Sigmoid colon (tissue), 7 donors: ENCODE data around the gene EFNA2. TPM values are rescaled to one million over a fixed set of nuclear protein-coding genes. Genes with fewer than 3 reads are reported as not detected.
"Not testable (repeated sequence)": the region's sequence is repeated elsewhere in the genome, so short reads cannot be mapped to it uniquely, and the experiment has no call there.

Experiments used
- DNase-seq: peaks from one replicate; pipeline ENCODE4 v3.0.0-alpha.2; 2019
- H3K27ac ChIP-seq, 4 donors: fragments of 200-600 bp; sonication (generic); one replicate each; pipeline ENCODE4 v1.5.1; 2016 to 2019; ENCODE audit warnings: mild to moderate bottlenecking in 1 of 4
- H3K27me3 ChIP-seq, 3 donors: fragments of 200-600 bp; sonication (generic); one replicate each; pipeline ENCODE4 v1.5.1; 2019; ENCODE audit warnings: mild to moderate bottlenecking in 1 of 3
- H3K36me3 ChIP-seq, 4 donors: fragments of 200-600 bp; sonication (generic); one replicate each; pipeline ENCODE4 v1.5.1; 2016 to 2019
- H3K4me1 ChIP-seq, 4 donors: fragments of 200-600 bp; sonication (generic); one replicate each; pipeline ENCODE4 v1.5.1; 2017 to 2019
- H3K4me3 ChIP-seq, 4 donors: fragments of 200-600 bp; sonication (generic); one replicate each; pipeline ENCODE4 v1.5.1; 2017 to 2019; ENCODE audit warnings: mild to moderate bottlenecking in 2 of 4, moderate library complexity in 1 of 4
- H3K9me3 ChIP-seq, 4 donors: fragments of 200-600 bp in 3 of 4; sonication (generic) in 3 of 4; one replicate each; pipeline versions ENCODE4 v1.5.1 to v1.6.1; 2013 to 2019
- CTCF ChIP-seq, 4 experiments: fragments of 450-650 bp in 3 of 4; fragments of 200-600 bp in 1 of 4; IDR thresholded peaks; one replicate each; pipeline ENCODE4 v1.5.1; 2016 to 2019; ENCODE audit warnings: antibody characterized with exemption in 4 of 4, mild to moderate bottlenecking in 3 of 4, moderate library complexity in 2 of 4
- EP300 ChIP-seq, 4 donors: sonication (generic); formaldehyde crosslinking; IDR thresholded peaks; one replicate each; pipeline ENCODE4 v1.6.1; 2017; ENCODE audit warnings: antibody characterized with exemption in 4 of 4
- POLR2A ChIP-seq, 2 donors: fragments of 450-650 bp; IDR thresholded peaks; one replicate each; pipeline ENCODE4 v1.6.1; 2016; ENCODE audit warnings: antibody characterized with exemption in 2 of 2, mild to moderate bottlenecking in 2 of 2, moderate library complexity in 2 of 2
- POLR2AphosphoS5 ChIP-seq, 4 donors: sonication (generic); formaldehyde crosslinking; IDR thresholded peaks; one replicate each; pipeline ENCODE4 v1.6.1; 2017; ENCODE audit warnings: antibody characterized with exemption in 4 of 4
- WGBS, 2 donors: extraction: QIAGEN DNeasy Blood & Tissue Kit; methylation state at CpG; one replicate each; pipeline ENCODE4 v1.1.7; 2013; 5-methylcytosine and 5-hydroxymethylcytosine counted together
- intact Hi-C: fragments of 100-400 bp; cut with DNase I; formaldehyde crosslinking; loops from one replicate; pipeline ENCODE4 v1.15.1; 2023
- polyA plus RNA-seq, 3 donors: library from polyadenylated mRNA; stranded (reverse); fragments of 200-250 nt; gene quantifications; one replicate each; pipeline ENCODE4 v1.2.3, GENCODE V29; 2013
- total RNA-seq, 4 donors: library from RNA; depleted of rRNA; stranded (reverse); fragments of >200 nt; gene quantifications; one replicate each; pipeline ENCODE4 v1.1.0, GENCODE V29; 2016
- donor health status: healthy with polysubstance abuse.
- donor health status: Bipolar disorder and iron deficiency.
- donor health status: healthy.

The EFNA2 gene
- total and polyA plus RNA-seq, 7 donors: 23.4 to 40.6 (median 25.2) TPM; not detected in 4

- no peak for DNase-seq
- no peak overlapping the region for H3K27ac ChIP-seq
- H3K27me3 ChIP-seq: no peaks in the 10 kb centered on the region
- 81 to 86% methylated on average over 36 of the region's 36 CpGs for WGBS, 2 donors
- no peak for TF ChIP-seq CTCF (IDR thresholded peaks at IDR 0.05)
- intact Hi-C loops: no loop called here
- H3K9me3 ChIP-seq: no peaks in the 10 kb centered on the region
- H3K36me3 ChIP-seq: no peaks in the 10 kb centered on the region
- H3K4me1 ChIP-seq: no peaks in the 10 kb centered on the region
- H3K4me3 ChIP-seq: no peak overlapping the region
Measured at GRCh38 chr19:1302533-1303239, 17.0 kb downstream of the EFNA2 start.

GRCh38 chr19:1304197-1304924, 18.7 kb downstream of the EFNA2 start:
- no peaks in the 10 kb centered on the region for H3K9me3 ChIP-seq
- no peaks in the 10 kb centered on the region for H3K36me3 ChIP-seq
- H3K27ac ChIP-seq: no peak overlapping the region
- no peaks in the 10 kb centered on the region for H3K4me1 ChIP-seq
- TF ChIP-seq POLR2A (IDR thresholded peaks at IDR 0.05) (no peak), EP300 (IDR thresholded peaks at IDR 0.05) (no peak), CTCF (IDR thresholded peaks at IDR 0.05) (no peak)
- intact Hi-C loops: no loop called here
- no peak overlapping the region for H3K4me3 ChIP-seq
- 46 to 79% methylated on average over 28 of the region's 28 CpGs for whole genome bisulfite sequencing, 2 donors
- no peak for DNase-seq
- H3K27me3 ChIP-seq: peaks cover 0 to 2% (median 0%) of the 10 kb centered on the region in 3 donors

- H3K4me1 ChIP-seq, intact Hi-C loops: not testable (repeated sequence)
- WGBS, 2 donors: 87 to 89% methylated on average over 9 of the region's 9 CpGs
Measured at GRCh38 chr19:1305354-1305753, 19.7 kb downstream of the EFNA2 start.

GRCh38 chr19:1307320-1307719, 21.6 kb downstream of the EFNA2 start:
- H3K4me3 ChIP-seq: no peak overlapping the region
- no peaks in the 10 kb centered on the region for H3K36me3 ChIP-seq
- no peak overlapping the region for H3K27ac ChIP-seq
- no peaks in the 10 kb centered on the region for H3K4me1 ChIP-seq
- intact Hi-C loops: no loop called here
- no peaks in the 10 kb centered on the region for H3K9me3 ChIP-seq
- TF ChIP-seq CTCF (IDR thresholded peaks at IDR 0.05) (no peak), POLR2A (IDR thresholded peaks at IDR 0.05) (no peak), EP300 (IDR thresholded peaks at IDR 0.05) (no peak), POLR2AphosphoS5 (IDR thresholded peaks at IDR 0.05) (no peak)
- WGBS, 2 donors: 93 to 96% methylated on average over 38 of the region's 38 CpGs
- peaks cover 0 to 25% (median 0%) of the 10 kb centered on the region in 3 donors for H3K27me3 ChIP-seq
- DNase-seq: no peak

More at GRCh38 chr19:1305354-1305753, 19.7 kb downstream of the EFNA2 start:
- H3K4me3 ChIP-seq, H3K9me3 ChIP-seq, DNase-seq, H3K36me3 ChIP-seq, H3K27ac ChIP-seq: not testable (repeated sequence)
- H3K27me3 ChIP-seq: peaks cover 0 to 12% (median 0%) of the 10 kb centered on the region in 3 donors

- no peak for DNase-seq
- Histone ChIP-seq H3K9me3 (no peaks in the 10 kb centered on the region), H3K4me3 (no peak overlapping the region), H3K36me3 (no peaks in the 10 kb centered on the region), H3K4me1 (no peaks in the 10 kb centered on the region), H3K27ac (no peak overlapping the region), H3K27me3 (peaks cover 0 to 27% (median 3%) of the 10 kb centered on the region in 3 donors)
- WGBS, 2 donors: 93 to 95% methylated on average over 20 of the region's 20 CpGs
- TF ChIP-seq EP300 (IDR thresholded peaks at IDR 0.05) (no peak), POLR2A (IDR thresholded peaks at IDR 0.05) (no peak), CTCF (IDR thresholded peaks at IDR 0.05) (no peak), POLR2AphosphoS5 (IDR thresholded peaks at IDR 0.05) (no peak)
- intact Hi-C loops: no loop called here
Measured at GRCh38 chr19:1307755-1308303, 22.2 kb downstream of the EFNA2 start.
